Measurements from ENCODE around the gene TWNK. TPM values are rescaled to one million over a fixed set of nuclear protein-coding genes. Genes with fewer than 3 reads are reported as not detected.

TWNK gene
- total RNA-seq, 1 experiment from 2014 or later: 28.2 TPM

- ChIA-PET CTCF (interaction anchor here (0.6 to 6.7 kb wide), 34 partner anchors 8 to 570 kb away, joined by 3 to 277 read pairs (median 5); partner anchors contain the start of genes KAZALD1, LZTS2, PDZD7 and SEMA4G), POLR2A (interaction anchor here (1.1 kb wide), 1 partner anchor 23 kb away, joined by 3 read pairs; no protein-coding TSS in a partner anchor)
- Mint-ChIP-seq H3K9me3 (no peaks in the 10 kb centered on the region), H3K27me3 (ENCODE audit: low read depth) (peaks cover 60% of the 10 kb centered on the region), H3K4me3 (peak overlapping the region; percentile 38; the same call in 1 of the 2 replicates), H3K27ac (no peak overlapping the region), H3K36me3 (no peaks in the 10 kb centered on the region), H3K4me1 (peaks cover 11% of the 10 kb centered on the region)
- ATAC-seq: no peak
- no peak for TF ChIP-seq ZNF512 (CRISPR knock-in tag; IDR thresholded peaks at IDR 0.05; ENCODE audit: borderline replicate concordance)
- DNase-seq (ENCODE audit: low spot score): no peak
Observed at GRCh38 chr10:101019440-101019703, 32.0 kb downstream of the TWNK start.

GRCh38 chr10:101020427-101021075 is 33.2 kb downstream of the TWNK start:
- no peak for ATAC-seq
- TF ChIP-seq HMGA2 (CRISPR knock-in tag; IDR thresholded peaks at IDR 0.05) (no peak), CDX4 (CRISPR knock-in tag; IDR thresholded peaks at IDR 0.05; ENCODE audit: borderline replicate concordance) (no peak)
- POLR2A ChIA-PET: interaction anchor here (0.6 kb wide), 1 partner anchor 941 kb away, joined by 5 read pairs; no protein-coding TSS in a partner anchor
- peaks cover 11% of the 10 kb centered on the region for H3K4me1 Mint-ChIP-seq
- no peaks in the 10 kb centered on the region for H3K36me3 Mint-ChIP-seq
- no peaks in the 10 kb centered on the region for H3K9me3 Mint-ChIP-seq
- H3K27ac Mint-ChIP-seq: no peak overlapping the region
- no peak for DNase-seq (ENCODE audit: low spot score)
- H3K4me3 Mint-ChIP-seq: no peak overlapping the region
- peaks cover 49% of the 10 kb centered on the region for H3K27me3 Mint-ChIP-seq (ENCODE audit: low read depth)
- CTCF ChIA-PET: interaction anchor here (1.2 to 4.3 kb wide), 3 partner anchors 9 to 75 kb away, joined by 3 to 41 read pairs (median 15); partner anchors contain the start of gene KAZALD1

- Mint-ChIP-seq H3K4me3 (no peak overlapping the region), H3K9me3 (no peaks in the 10 kb centered on the region), H3K27me3 (ENCODE audit: low read depth) (peaks cover 45% of the 10 kb centered on the region), H3K36me3 (no peaks in the 10 kb centered on the region), H3K27ac (no peak overlapping the region), H3K4me1 (peaks cover 11% of the 10 kb centered on the region)
- ChIA-PET POLR2A (interaction anchor here (0.6 kb wide), 1 partner anchor 941 kb away, joined by 5 read pairs; no protein-coding TSS in a partner anchor), CTCF (no interaction called here)
- DNase-seq (ENCODE audit: low spot score) (no peak), ATAC-seq (no peak)
- no peak for TF ChIP-seq USF2 (CRISPR knock-in tag; IDR thresholded peaks at IDR 0.05)
- TF ChIP-seq, protein P1, sequence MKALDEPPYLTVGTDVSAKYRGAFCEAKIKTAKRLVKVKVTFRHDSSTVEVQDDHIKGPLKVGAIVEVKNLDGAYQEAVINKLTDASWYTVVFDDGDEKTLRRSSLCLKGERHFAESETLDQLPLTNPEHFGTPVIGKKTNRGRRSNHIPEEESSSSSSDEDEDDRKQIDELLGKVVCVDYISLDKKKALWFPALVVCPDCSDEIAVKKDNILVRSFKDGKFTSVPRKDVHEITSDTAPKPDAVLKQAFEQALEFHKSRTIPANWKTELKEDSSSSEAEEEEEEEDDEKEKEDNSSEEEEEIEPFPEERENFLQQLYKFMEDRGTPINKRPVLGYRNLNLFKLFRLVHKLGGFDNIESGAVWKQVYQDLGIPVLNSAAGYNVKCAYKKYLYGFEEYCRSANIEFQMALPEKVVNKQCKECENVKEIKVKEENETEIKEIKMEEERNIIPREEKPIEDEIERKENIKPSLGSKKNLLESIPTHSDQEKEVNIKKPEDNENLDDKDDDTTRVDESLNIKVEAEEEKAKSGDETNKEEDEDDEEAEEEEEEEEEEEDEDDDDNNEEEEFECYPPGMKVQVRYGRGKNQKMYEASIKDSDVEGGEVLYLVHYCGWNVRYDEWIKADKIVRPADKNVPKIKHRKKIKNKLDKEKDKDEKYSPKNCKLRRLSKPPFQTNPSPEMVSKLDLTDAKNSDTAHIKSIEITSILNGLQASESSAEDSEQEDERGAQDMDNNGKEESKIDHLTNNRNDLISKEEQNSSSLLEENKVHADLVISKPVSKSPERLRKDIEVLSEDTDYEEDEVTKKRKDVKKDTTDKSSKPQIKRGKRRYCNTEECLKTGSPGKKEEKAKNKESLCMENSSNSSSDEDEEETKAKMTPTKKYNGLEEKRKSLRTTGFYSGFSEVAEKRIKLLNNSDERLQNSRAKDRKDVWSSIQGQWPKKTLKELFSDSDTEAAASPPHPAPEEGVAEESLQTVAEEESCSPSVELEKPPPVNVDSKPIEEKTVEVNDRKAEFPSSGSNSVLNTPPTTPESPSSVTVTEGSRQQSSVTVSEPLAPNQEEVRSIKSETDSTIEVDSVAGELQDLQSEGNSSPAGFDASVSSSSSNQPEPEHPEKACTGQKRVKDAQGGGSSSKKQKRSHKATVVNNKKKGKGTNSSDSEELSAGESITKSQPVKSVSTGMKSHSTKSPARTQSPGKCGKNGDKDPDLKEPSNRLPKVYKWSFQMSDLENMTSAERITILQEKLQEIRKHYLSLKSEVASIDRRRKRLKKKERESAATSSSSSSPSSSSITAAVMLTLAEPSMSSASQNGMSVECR (CRISPR knock-in tag; IDR thresholded peaks at IDR 0.05; ENCODE audit: borderline replicate concordance): no peak
- no peak for TF ChIP-seq ETV6 (CRISPR knock-in tag; IDR thresholded peaks at IDR 0.05)
Observed at GRCh38 chr10:101021239-101021638, 33.9 kb downstream of the TWNK start.

DNA sequence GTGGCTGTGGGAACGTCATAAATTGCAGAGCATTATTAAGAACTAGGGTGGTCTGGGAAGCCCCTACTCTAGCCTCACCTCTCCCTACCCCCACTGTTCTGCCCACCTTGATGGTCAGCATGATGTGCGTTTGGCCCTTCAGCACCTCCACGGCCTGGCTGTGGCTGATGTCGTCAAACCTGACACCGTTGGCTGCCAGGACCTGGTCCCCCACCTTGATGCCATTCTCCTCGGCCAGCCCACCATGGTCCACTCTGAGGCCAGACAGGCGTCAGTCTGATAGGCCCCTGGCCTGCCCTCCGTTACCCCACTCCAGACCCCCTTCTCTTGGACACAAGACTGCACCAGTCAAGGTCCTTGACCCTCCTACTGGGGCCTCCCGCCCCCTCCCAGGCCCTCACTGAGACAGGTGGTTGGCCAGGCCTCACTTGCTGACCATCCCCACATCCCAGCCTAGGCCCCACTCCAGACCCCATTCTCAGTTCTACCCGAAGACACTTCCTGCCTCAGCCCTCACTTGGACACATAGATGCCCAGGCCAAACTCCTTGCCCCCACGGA is 34.4 kb downstream of the TWNK start:
- CTCF ChIA-PET: interaction anchor here (0.8 to 1.2 kb wide), 2 partner anchors 9 to 19 kb away, joined by 4 to 5 read pairs; partner anchors contain the start of genes PDZD7 and SFXN3
- H3K27ac Mint-ChIP-seq: no peak overlapping the region
- peaks cover 10% of the 10 kb centered on the region for H3K4me1 Mint-ChIP-seq
- peaks cover 40% of the 10 kb centered on the region for H3K27me3 Mint-ChIP-seq (ENCODE audit: low read depth)
- ATAC-seq: no peak
- H3K9me3 Mint-ChIP-seq: no peaks in the 10 kb centered on the region
- no peak overlapping the region for H3K4me3 Mint-ChIP-seq
- no peaks in the 10 kb centered on the region for H3K36me3 Mint-ChIP-seq
- POLR2A ChIA-PET: no interaction called here
- no peak for DNase-seq (ENCODE audit: low spot score)
- TF ChIP-seq FOXK1 (CRISPR knock-in tag; IDR thresholded peaks at IDR 0.05): no peak
- TF ChIP-seq USF2 (CRISPR knock-in tag; IDR thresholded peaks at IDR 0.05): no peak
- TF ChIP-seq ZNF532 (CRISPR knock-in tag; IDR thresholded peaks at IDR 0.05; ENCODE audit: borderline replicate concordance): no peak
- TF ChIP-seq GABPB1 (CRISPR knock-in tag; IDR thresholded peaks at IDR 0.05): no peak
